ENCODE measurements around the gene ID3.
"Not testable (repeated sequence)": the region's sequence is repeated elsewhere in the genome, so short reads cannot be mapped to it uniquely, and the experiment has no call there.

ID3 gene

DNA sequence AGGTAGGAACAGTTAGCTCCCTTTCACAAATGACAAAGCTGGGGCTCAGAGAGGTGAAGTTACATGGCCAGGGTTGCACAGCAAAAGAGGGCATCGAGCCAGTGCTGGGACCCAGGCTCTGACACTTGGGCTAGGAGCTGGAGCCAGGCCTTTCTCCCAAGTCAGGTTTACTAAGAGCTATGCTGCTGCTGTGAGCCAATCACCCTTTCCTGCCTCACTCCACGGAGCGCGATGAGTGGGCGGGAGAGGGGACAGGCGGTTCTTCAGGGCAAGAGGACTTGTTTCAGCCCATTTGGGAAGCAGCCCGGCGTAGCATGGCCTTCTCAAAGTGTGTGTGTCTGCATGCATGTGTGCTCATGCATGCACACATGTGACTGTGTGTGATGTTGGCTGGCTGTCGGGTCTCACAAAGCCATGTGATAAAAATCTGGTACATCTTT is 10.6 kb downstream of the ID3 start:
- no peak for DNase-seq (ENCODE audit: low spot score)

DNA sequence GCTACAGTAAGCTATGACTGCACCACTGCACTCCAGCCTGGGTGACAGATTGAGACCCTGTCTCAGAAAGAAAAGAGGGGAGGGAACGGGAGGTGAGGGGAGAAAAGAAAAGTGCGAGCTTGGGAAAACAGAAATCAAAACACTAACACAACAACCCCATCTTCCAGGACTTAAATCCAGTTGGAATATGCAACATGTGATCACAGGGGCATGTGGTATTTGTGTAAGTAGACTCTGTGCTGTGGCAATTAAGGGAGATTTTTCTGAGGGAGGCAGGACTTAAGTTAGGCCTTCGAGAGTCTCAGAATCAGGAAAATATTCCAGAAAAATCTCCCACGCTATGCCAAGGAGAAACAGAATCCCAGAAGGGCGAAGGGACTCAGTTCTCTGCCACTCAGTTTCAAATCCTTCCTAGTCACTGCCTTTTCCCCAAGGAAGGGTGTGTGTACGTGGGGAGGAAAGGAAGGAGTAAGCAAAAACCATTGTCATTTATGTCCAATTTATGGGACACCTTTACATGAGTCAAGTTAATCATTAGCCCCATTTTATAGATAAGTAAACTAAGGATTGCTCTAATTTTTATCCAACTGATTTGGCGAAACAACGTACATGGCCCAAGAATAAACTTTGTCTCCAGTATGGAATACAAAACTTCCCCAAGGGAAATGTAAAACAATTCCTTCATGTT is 12.3 kb downstream of the ID3 start:
- DNase-seq (ENCODE audit: low spot score), result no peak

DNA sequence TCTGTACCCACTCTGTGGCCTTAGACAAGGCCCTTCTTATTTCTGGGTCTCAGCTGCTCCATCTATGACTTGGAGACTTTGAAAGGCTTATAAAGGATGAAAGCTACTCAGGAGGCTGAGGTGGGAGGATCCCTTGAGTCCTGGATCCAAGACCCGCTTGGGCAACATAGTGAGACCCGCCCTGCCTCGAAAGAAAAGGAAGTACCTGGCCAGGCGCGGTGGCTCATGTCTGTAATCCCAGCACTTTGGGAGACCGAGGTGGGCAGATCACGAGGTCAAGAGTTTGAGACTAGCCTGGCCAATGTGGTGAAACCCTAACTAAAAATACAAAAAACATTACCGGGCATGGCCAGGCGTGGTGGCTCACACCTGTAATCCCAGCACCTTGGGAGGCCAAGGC is 13.4 kb downstream of the ID3 start:
- no peak for DNase-seq (ENCODE audit: low spot score)

DNA sequence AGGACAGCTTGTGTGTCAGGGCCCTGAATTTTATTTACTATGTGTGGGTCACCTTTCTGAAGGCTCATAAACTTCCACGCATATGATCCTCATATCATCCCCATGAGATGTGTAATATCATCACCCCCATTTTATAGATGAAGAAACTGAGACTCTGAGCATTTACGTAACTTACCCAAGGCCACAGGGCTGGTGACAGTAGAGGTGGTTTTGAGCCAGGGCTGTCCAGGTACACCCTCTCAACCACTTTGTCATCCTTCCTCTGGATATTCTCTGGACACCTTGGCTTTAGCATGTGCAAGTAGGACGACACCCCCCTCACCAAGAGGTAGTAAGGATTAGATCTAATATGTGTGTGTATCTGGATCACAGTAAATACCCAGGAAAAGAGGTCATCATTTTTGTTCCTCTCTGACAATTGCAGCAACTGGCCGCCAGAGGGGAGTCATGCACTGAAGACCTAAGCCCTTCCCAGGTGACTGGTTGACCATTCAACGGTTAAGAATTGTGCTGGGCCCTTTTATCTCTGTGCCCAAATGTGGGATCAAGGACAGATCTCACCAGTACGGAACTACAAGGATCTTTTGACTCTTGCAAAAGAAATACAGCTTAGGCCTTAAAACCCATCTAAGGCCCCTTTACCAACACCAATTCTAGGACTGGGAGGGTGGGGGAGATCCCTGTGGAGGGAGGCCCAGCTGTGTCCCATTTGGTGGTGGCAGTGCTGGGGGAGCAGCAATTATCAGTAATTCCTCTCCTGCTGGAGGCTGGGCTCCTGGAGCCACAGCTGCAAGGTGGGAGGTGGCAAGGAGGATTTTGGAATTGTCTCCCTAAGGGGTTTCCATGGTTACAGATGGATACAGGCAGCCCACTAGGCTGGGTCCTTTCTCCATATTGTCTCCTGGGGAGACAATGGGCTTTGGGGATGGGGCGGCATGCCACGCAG is 14.6 kb downstream of the ID3 start:
- DNase-seq (ENCODE audit: low spot score), result no peak

DNA sequence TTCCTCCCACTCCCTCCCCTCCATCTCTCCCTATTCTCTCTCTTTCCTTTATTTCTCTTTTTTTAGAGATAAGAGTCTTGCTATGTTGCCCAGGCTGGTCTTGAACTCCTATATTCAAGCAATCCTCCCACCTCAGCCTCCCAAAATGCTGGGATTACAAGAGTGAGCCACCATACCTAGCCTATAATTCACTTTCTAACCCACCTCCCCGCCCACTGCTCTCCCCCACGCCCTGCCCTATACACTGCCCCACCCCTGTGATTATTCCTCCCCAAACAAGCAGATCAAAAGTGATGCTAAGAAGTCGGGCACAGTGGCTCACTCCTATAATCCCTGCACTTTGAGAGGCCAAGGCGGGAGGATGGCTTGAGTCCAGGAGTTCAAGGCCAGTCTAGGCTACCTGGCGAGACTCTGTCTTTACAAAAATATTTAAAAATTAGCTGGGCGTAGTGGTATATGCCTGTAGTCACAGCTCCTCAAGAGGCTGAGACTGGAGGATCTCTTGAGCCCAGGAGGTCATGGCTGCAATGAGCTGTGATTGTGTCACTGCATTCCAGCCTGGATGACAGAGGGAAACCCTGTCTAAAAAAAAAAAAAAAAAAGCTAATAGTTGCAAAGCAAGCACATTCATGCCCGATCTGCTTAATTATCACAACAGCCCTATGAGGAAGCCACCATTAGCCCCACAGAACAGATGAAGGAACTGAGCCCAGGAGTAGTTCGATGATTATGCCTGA is 15.4 kb downstream of the ID3 start:
- DNase-seq (ENCODE audit: low spot score), result no peak

DNA sequence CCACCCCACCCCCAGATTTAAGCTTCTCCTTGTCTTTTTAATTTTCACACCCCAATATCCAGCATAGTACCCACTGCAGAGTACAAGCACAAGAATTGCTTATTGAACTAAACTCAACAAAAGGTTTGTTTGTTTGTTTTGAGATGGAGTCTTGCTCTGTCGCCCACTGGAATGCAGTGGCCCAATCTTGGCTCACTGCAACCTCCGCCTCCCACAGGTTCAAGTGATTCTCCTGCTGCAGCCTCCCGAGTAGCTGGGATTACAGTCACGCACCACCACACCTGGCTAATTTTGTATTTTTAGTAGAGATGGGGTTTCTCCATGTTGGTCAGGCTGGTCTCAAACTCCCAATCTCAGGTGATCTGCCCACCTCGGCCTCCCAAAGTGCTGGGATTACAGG is 16.4 kb downstream of the ID3 start:
- not testable (repeated sequence) for DNase-seq (ENCODE audit: low spot score)

DNA sequence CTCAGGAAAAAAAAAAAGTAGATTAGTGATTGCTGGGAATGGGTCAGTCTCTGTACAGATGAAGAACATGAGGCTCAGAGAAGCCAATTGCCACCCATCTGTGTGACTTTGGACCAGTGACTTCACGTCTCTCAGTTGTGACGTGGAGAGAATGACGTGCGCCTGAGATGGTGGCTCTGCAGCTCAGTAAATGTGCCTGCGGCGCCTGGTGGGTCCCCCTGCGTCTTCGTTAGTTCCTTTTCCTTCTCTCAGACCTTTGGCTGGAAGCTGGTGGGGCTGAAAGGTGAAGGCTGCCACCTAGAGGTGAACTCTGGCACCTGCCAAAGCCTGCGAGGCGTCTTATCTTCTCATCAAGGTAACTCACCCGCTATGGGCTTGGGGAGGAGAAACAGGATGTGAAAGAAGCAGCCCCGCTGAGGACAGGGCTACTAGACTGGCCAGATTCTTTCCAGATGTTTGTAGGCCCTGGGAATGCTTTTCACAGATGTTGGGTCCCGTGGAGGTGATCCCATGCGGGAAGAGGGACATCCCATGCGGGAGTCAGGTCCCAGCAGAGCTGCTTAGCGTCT is 19.5 kb downstream of the ID3 start:
- DNase-seq (ENCODE audit: low spot score), result peak; percentile 82

DNA sequence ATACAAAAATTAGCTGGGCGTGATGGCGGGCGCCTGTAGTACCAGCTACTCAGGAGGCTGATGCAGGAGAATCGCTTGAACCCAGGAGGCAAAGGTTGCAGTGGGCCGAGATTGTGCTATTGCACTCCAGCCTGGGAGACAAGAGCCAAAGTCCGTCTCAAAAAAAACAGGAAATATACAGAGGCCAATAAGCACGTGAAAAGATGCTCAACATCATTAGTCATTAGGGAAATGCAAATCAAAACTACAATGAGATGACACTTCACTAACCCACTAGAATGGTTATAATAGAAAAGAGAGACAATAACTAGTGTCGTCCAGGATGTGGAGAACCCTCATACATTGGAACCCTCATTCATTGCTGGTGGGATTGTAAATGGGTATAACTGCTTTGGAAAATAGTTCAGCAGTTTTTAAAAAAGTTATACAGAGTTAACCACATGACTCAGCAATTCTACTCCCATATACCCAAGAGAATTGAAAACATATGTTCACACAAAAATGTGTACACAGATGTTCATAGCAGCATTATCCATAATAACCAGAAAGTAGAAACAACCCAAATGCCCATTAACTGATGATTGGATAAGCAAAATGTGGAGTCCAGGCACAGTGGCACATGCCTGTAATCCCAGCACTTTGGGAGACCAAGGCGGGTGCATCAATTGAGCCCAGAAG is 21.9 kb downstream of the ID3 start:
- no peak for DNase-seq (ENCODE audit: low spot score)

DNA sequence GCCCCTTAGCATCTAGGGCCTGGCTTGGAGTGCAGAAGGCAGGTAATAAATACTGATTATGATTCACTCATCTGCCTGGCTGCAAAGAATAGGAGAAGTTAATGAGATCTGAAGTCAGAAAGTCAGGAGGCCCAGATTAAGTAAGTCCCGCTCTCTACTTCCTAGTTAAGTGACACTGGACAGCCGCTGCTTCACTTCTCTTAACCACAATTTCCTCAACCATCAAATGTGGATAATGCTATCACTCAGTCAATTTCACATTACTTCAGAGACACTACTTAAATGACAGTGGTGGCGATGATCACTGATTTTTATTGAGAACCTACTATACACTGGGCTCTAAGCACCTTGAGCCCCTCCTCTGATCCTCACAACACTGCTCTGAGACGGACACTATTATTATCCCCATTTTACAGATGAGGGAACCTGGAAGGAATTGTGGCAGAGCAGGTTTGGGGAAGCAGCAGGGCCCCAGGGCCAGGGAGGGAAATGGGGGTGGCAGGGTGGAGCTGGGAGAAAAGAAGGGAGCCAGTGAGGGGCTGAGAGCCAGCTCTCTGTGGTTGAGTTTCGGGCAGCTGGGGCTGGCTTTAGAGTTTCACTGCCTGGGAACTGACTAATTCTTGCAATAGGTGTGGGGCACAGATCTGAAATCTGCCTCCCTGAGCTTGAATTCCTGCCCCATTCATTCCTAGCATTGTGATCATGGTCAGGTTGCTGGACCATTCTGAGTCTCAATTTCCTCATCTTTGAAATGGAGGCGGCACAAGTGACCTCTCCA is 25.9 kb downstream of the ID3 start:
- no peak for DNase-seq (ENCODE audit: low spot score)

DNA sequence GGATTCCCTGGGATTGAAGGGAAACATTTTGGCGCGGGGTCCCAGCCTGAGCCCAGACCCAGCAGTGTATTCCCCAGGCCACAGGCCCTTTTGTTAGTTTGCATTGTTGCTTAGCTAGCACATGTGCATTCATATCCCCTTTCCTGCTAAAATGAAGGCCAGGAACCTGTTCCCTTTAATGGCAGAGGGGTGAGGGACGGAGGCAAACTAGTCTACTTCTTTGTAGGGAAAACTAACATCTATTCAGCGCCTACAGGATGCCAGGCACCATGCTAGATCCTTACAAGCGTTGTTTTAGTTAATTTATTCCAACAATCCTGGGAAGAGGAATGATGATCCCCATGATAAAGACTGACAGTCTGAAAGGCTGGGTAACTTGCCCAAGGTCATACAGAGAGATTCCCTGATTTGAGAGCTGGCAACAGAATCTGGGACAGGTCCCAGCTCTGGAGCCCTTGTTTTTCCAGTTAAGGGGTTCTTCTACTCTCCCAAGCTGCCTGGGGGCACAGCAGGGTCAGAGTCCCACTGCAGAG is 27.7 kb downstream of the ID3 start:
- DNase-seq (ENCODE audit: low spot score), result no peak

DNA sequence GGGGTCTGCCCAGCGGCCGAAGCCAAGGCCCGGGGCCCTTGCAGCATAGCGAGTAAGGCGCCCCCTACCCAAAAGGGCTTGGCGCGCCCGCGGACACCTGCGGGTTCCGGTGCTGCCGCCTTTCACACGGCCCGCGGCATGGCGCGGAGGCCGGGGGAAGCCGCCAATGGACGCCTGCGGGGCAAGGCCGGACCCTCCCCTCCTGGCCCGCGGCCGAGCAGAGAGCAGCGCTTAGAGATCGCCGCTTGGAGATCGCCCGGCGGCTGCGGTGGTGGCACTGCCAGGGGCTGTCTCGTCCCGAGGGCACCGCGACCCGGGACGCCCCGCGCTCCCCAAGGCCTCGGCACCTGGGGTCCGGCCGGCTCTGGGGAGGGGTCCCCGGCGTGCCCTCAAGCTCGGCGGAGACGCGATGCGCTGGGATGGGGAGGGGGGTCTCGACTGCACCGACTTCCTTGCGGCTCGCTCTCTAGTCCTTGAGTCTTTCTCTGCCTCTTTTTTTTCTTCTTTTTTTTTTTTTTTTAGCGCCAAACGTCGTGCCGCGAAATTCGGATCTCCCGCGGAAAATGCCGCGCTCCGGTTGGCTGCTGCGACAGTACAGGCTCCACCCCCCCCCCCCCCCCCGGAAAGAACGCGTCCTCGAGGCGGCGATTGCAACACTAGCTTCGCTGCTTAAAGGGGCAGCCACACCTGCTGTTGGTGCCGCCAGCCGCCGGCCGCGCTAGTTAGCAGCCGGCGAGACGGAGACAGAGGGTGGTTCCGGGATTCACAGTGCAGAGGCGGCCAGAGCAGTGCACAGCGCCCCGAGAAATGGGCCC is 28.3 kb downstream of the ID3 start, which contains the start of gene E2F2:
TSS of gene E2F2 (minus strand) at position 487 of the 815 bp plus-strand sequence. CDS start at position 47, 440 bp downstream.
- peak; percentile 75 for DNase-seq (ENCODE audit: low spot score)

DNA sequence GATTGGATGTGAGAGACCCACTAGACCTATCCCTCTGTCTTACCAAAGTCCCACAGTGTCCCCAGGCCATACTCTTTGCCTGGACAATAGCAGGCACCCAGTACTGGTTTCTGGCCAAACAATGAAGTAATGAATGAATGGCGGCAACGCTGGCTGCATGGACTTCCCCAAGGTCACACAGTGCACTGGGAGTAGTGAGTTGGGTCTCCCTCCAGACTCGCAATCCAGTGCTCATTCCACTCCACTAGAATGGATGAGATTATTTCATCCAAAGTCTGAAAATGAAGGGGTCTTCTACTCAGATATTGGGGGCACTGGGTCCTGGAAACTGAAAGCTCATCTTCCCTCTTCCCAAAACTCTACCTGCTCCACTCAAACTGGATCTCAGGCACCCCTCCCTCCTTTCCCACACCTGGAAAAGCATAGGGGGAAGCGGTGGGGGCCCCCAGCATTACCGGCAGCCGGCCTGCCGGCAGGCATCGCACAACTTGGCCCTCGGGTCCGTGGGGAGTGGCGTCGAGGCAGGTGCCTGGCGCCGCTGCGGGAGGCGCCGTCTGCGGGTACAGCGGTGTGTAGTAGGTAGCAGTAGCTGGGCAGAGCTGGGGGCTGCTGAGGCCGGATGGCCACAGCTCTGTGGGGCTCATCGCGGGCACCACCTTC is 29.1 kb downstream of the ID3 start:
- DNase-seq (ENCODE audit: low spot score), result no peak

DNA sequence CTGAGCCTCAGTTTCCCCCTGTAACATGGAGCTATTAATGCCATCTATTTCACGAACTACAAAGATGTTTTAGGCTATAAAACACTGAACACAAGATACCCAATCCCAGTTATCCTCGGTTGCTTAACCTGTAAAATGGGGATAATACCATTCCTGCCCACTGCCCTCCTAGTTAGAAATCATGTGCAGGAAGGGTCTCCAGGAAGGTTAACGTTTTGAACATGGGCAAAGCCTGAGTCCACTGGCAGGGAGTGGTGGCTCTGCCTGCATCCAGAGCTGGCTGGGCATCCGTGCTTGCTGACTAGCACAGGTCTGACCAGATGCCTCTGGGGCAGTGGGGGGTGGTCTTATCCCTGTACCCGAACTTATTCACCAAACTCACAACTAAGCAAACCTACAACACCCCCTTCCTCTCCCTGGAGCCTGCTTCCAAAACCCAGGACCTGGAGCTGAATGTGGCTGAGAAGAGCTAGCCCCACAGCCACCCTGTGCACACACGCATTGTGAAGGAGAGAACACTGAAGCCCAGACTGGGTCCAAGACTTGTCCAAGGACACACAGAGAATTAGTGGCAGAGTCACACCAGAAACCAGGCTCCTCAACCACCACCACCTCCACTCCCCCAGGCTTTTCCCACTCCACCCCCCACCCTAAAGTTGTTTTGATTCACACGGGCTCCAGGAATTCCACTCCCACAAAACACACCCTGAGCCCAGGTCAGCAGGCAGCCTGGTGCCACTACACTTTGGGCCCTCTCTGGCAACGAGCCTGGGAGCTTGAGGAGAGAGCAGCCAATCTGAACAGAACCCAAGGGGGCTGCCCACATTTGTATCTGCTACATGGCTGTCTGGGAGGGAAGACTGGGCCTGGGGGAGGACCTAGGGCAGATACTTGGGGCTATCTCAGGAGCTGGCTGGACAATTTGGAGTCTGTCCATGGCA is 29.9 kb downstream of the ID3 start:
- DNase-seq (ENCODE audit: low spot score), result no peak

DNA sequence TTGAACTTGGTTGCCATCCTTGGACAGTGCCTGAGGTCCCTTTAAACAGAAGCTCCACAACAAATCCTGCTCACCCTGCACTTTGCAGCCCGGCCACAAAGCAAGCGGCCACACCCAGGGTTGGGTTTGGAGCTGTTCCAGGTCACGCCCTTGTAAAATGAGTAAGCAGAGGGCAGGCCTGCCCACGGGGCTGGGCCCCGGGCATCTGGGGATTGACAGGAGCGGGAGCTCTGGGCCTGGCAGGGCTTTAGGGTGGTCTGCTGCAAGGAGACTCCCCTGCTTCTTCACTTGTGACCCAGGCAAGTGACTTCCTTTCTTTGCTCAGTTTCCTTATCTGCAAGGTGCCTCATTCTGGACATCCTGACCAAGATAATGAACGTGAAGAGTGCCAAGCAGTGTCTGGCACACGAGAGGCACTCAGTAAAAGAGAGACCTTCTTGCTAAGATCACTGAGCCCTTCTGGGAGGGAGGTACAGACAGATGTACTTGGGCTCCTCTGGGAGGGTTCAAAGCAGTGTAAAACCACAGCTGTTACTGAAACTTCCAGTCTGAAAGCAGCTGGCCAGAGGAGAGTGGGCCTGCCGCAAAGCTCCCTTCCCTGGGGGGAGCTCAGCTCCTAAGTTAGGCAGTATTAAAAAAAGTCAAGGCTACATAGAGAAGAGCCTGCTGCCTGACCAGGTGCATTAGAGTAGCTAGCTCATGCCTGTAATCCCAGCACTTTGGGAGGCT is 30.9 kb downstream of the ID3 start:
- peak; percentile 85 for DNase-seq (ENCODE audit: low spot score)

DNA sequence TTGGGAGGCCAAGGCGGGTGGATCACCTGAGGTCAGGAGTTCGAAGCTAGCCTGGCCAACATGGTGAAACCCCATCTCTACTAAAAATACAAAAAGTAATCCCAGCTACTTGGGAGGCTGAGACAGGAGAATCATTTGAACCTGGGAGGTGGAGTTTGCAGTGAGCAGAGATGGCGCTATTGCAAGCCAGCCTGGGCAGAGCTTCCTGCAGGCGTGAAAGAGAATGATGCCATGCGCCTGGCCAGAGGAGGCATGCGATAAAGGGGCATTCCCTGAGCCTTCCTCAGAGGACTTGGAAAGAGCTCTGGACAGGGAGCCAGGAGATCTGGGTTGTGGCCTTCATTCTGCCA is 31.4 kb downstream of the ID3 start:
- no peak for DNase-seq (ENCODE audit: low spot score)

DNA sequence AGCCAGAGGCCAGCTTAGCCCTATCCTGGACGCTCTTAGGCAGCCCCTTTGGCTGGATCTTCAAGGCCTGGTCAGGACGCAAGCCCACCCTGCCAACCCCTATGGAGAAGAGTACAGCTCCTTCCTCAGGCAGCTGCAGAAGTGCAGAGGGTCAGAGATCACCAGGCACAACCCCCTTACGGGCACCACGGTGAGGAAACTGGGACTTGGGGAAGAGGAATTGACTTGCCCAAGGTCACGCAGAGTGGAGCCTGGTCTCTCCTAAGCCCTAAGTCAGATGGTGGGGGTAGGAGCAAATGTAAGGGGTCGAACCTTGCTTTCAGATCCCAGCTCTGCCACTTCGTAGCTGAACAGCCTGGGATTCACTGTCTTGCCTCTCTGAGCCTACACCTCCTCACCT is 31.9 kb downstream of the ID3 start:
- DNase-seq (ENCODE audit: low spot score), result no peak

DNA sequence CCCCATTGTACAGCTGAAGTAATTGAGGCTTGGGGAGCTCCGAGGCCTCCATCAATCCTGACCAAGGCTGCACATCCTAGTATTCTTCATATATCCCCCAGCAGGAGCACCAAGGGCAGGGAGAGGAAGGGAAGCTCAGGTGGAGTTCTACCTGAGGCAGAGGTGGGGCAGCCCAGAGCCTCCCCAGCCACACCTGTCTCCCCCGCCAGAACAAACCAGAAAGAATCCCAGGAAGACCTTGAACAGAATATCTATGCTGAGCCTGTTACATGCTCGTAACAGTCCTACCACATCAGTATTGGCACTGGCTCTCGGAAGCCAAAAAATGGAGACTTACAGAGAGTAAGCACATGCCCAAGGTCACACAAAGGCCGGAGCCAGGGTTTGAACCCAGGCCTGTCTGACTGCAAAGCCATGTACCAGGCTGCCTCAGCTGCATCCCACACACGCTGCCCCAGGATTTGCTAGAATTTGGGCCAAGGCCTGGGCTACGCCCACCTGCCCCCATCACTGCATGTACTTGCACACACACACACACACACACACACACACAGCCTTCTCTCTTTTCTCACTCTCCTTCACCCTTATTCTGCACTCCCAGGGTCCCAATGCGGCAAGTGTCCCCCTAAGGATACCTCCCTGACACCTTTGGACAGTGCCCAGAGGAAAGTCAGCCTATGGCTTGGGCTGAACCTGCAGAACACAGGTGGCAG is 32.8 kb downstream of the ID3 start:
- no peak for DNase-seq (ENCODE audit: low spot score)

All from HuH-7.5 (cell line).